ENCODE data around the gene PANK3.
"Not testable (repeated sequence)": the region's sequence is repeated elsewhere in the genome, so short reads cannot be mapped to it uniquely, and the experiment has no call there.

PANK3 gene

GRCh38 chr5:168578538-168579487 lies at the start of gene PANK3:
Gene PANK3 (minus strand): TSS chr5:168579368. CDS start chr5:168579283, 85 bp downstream.
- peak in 2 of 4 experiments; percentile 19 to 38 for DNase-seq

- DNase-seq, result no peak
These were observed 45.7 kb upstream of the PANK3 start for GRCh38 chr5:168624850-168625364.

GRCh38 chr5:168620807-168621206 lies 41.6 kb upstream of the PANK3 start:
- DNase-seq, result no peak

GRCh38 chr5:168614661-168615060 lies 35.5 kb upstream of the PANK3 start:
- no peak for DNase-seq

GRCh38 chr5:168613996-168614395 lies 34.8 kb upstream of the PANK3 start:
- no peak for DNase-seq

GRCh38 chr5:168613396-168613795 lies 34.2 kb upstream of the PANK3 start:
- no peak for DNase-seq

GRCh38 chr5:168612996-168613395 lies 33.8 kb upstream of the PANK3 start:
- no peak for DNase-seq

- no peak for DNase-seq
These were observed 33.0 kb upstream of the PANK3 start for GRCh38 chr5:168612123-168612522.

GRCh38 chr5:168611165-168611564 lies 32.0 kb upstream of the PANK3 start:
- no peak for DNase-seq

- no peak for DNase-seq
These were observed 30.8 kb upstream of the PANK3 start for GRCh38 chr5:168609806-168610482.

GRCh38 chr5:168608821-168609220 lies 29.7 kb upstream of the PANK3 start:
- DNase-seq, result no peak

GRCh38 chr5:168608386-168608785 lies 29.2 kb upstream of the PANK3 start:
- DNase-seq, result no peak

- no peak for DNase-seq
These were observed 28.8 kb upstream of the PANK3 start for GRCh38 chr5:168607946-168608345.

- no peak for DNase-seq
These were observed 27.4 kb upstream of the PANK3 start for GRCh38 chr5:168606562-168606961.

- DNase-seq, result no peak
These were observed 25.3 kb upstream of the PANK3 start for GRCh38 chr5:168604436-168604835.

- DNase-seq, result no peak
These were observed 24.6 kb upstream of the PANK3 start for GRCh38 chr5:168603746-168604145.

GRCh38 chr5:168602517-168602916 lies 23.3 kb upstream of the PANK3 start:
- DNase-seq, result no peak

- no peak for DNase-seq
These were observed 22.8 kb upstream of the PANK3 start for GRCh38 chr5:168601972-168602371.

- no peak for DNase-seq
These were observed 21.2 kb upstream of the PANK3 start for GRCh38 chr5:168600409-168600808.

- no peak for DNase-seq
These were observed 20.7 kb upstream of the PANK3 start for GRCh38 chr5:168599826-168600225.

- no peak for DNase-seq
These were observed 19.5 kb upstream of the PANK3 start for GRCh38 chr5:168598639-168599038.

GRCh38 chr5:168596927-168597326 lies 17.8 kb upstream of the PANK3 start:
- DNase-seq, result no peak

GRCh38 chr5:168596122-168596521 lies 17.0 kb upstream of the PANK3 start:
- not testable (repeated sequence) for DNase-seq

- DNase-seq, result no peak
These were observed 12.8 kb upstream of the PANK3 start for GRCh38 chr5:168592014-168592368.
